Liver (tissue), 9 donors: ENCODE measurements around the gene GRID1. TPM values are rescaled to one million over a fixed set of nuclear protein-coding genes. Genes with fewer than 3 reads are reported as not detected.

Source experiments
- DNase-seq: peaks from one replicate; pipeline ENCODE4 v3.0.0-alpha.2; 2017; ENCODE audit warnings: low spot score
- H3K27ac ChIP-seq, 2 donors: one replicate each; pipeline ENCODE4 v1.7.0; 2013; ENCODE audit warnings: inconsistent platforms in 2 of 2, low read length in 2 of 2, control low read depth in 1 of 2, low read depth in 1 of 2, mild to moderate bottlenecking in 1 of 2
- H3K27me3 ChIP-seq, 4 donors: one replicate each; pipeline versions ENCODE4 v1.6.1 to v1.7.0; 2013; ENCODE audit warnings: low read length in 3 of 4, inconsistent platforms in 1 of 4, mild to moderate bottlenecking in 1 of 4, moderate library complexity in 1 of 4; ENCODE audit not compliant: control insufficient read depth in 4 of 4, insufficient read depth in 4 of 4
- H3K36me3 ChIP-seq, 4 donors: one replicate each; pipeline versions ENCODE4 v1.6.1 to v1.7.0; 2013; ENCODE audit warnings: low read length in 3 of 4, mild to moderate bottlenecking in 3 of 4, low read depth in 1 of 4, moderate library complexity in 1 of 4; ENCODE audit not compliant: control insufficient read depth in 4 of 4, insufficient read depth in 3 of 4
- H3K4me1 ChIP-seq, 4 donors: one replicate each; pipeline versions ENCODE4 v1.6.1 to v1.7.0; 2013; ENCODE audit warnings: low read length in 3 of 4, mild to moderate bottlenecking in 3 of 4, moderate library complexity in 1 of 4; ENCODE audit not compliant: control insufficient read depth in 4 of 4, insufficient read depth in 4 of 4
- H3K4me3 ChIP-seq, 3 donors: one replicate each; pipeline versions ENCODE4 v1.6.1 to v1.7.0; 2013; ENCODE audit warnings: low read length in 3 of 3, control low read depth in 1 of 3, low read depth in 1 of 3, mild to moderate bottlenecking in 1 of 3
- H3K9ac ChIP-seq, 2 donors: one replicate each; pipeline ENCODE4 v1.7.0; 2013; ENCODE audit warnings: low read length in 2 of 2, mild to moderate bottlenecking in 2 of 2, moderate library complexity in 2 of 2, control low read depth in 1 of 2, low read depth in 1 of 2
- H3K9me3 ChIP-seq, 4 donors: one replicate each; pipeline versions ENCODE4 v1.6.1 to v1.7.0; 2013; ENCODE audit warnings: low read length in 3 of 4; ENCODE audit not compliant: control insufficient read depth in 4 of 4
- CTCF ChIP-seq: fragments of 150-350 bp; IDR thresholded peaks from 2 replicates; pipeline ENCODE4 v1.5.1; 2017; ENCODE audit warnings: improper control_type of control experiment, low read depth, low read length; ENCODE audit not compliant: missing input control
- EGR1 ChIP-seq, 2 donors: IDR thresholded peaks; 2 replicates each; pipeline ENCODE4 v1.6.1; 2016 to 2018; ENCODE audit warnings: antibody characterized with exemption in 2 of 2, low read depth in 2 of 2
- FOXA1 ChIP-seq: IDR thresholded peaks from 2 replicates; pipeline ENCODE4 v1.6.1; 2016; ENCODE audit warnings: antibody characterized with exemption
- FOXA2 ChIP-seq: IDR thresholded peaks from 2 replicates; pipeline ENCODE4 v1.6.1; 2016; ENCODE audit warnings: antibody characterized with exemption
- GABPA ChIP-seq, 2 donors: IDR thresholded peaks in 1 of 2; conservative IDR thresholded peaks in 1 of 2; 2 replicates each; pipeline ENCODE4 v1.6.1; 2016; ENCODE audit warnings: antibody characterized with exemption in 2 of 2, mild to moderate bottlenecking in 1 of 2, moderate library complexity in 1 of 2
- HNF4A ChIP-seq, 2 donors: conservative IDR thresholded peaks; 2 replicates each; pipeline ENCODE4 v1.6.1; 2016; ENCODE audit warnings: antibody characterized with exemption in 2 of 2, mild to moderate bottlenecking in 2 of 2
- HNF4G ChIP-seq: IDR thresholded peaks from 2 replicates; pipeline ENCODE4 v1.6.1; 2016; ENCODE audit warnings: antibody characterized with exemption
- JUND ChIP-seq, 2 donors: IDR thresholded peaks; 2 replicates each; pipeline ENCODE4 v1.6.1; 2016; ENCODE audit warnings: antibody characterized with exemption in 2 of 2
- MAX ChIP-seq: IDR thresholded peaks from 2 replicates; pipeline ENCODE4 v1.6.1; 2016; ENCODE audit warnings: antibody characterized with exemption
- NR2F2 ChIP-seq: IDR thresholded peaks from 2 replicates; pipeline ENCODE4 v1.6.1; 2016; ENCODE audit warnings: antibody characterized with exemption
- RAD21 ChIP-seq, 2 donors: IDR thresholded peaks; 2 replicates each; pipeline ENCODE4 v1.6.1; 2016; ENCODE audit warnings: antibody characterized with exemption in 2 of 2, mild to moderate bottlenecking in 2 of 2
- RXRA ChIP-seq, 2 donors: IDR thresholded peaks; 2 replicates each; pipeline ENCODE4 v1.6.1; 2017 to 2018; ENCODE audit warnings: antibody characterized with exemption in 2 of 2, mild to moderate bottlenecking in 1 of 2
- SP1 ChIP-seq: IDR thresholded peaks from 2 replicates; pipeline ENCODE4 v1.6.1; 2018; ENCODE audit warnings: antibody characterized with exemption, mild to moderate bottlenecking
- TAF1 ChIP-seq: conservative IDR thresholded peaks from 2 replicates; pipeline ENCODE4 v1.6.1; 2016; ENCODE audit warnings: antibody characterized with exemption, mild to moderate bottlenecking
- YY1 ChIP-seq: IDR thresholded peaks from 2 replicates; pipeline ENCODE4 v1.6.1; 2016; ENCODE audit warnings: antibody characterized with exemption, mild to moderate bottlenecking
- WGBS: extraction: QIAGEN DNeasy Blood & Tissue Kit; methylation state at CpG from one replicate; pipeline ENCODE4 v1.1.7; 2013; 5-methylcytosine and 5-hydroxymethylcytosine counted together
- polyA plus RNA-seq, 2 donors: library from polyadenylated mRNA; stranded (reverse) in 1 of 2; unstranded in 1 of 2; fragments of 200-250 nt in 1 of 2; fragments of >200 nt in 1 of 2; fragmentation: Nextera tagmentation in 1 of 2; extraction: Ambion mirVana in 1 of 2; gene quantifications; one replicate each; pipeline versions ENCODE4 v1.2.1 to v1.2.3, GENCODE V29; 2013 to 2015
- total RNA-seq, 2 donors: library from RNA; depleted of rRNA; stranded (reverse); fragments of >200 nt; gene quantifications; one replicate each; pipeline ENCODE4 v1.2.3, GENCODE V29; 2014
- TF ChIP-seq, protein P1 (sequence below): IDR thresholded peaks from 2 replicates; pipeline ENCODE4 v1.6.1; 2016; ENCODE audit warnings: antibody characterized with exemption, mild to moderate bottlenecking
- TF ChIP-seq, protein P2 (sequence below): IDR thresholded peaks from 2 replicates; pipeline ENCODE4 v1.6.1; 2016; ENCODE audit warnings: antibody characterized with exemption
- TF ChIP-seq, protein P3 (sequence below): IDR thresholded peaks from 2 replicates; pipeline ENCODE4 v1.6.1; 2016; ENCODE audit warnings: antibody characterized with exemption
- donor health status: healthy.
- donor health status: healthy.
- donor health status: healthy.
- donor health status: healthy.
- donor health status: healthy.

Gene GRID1
- total and polyA plus RNA-seq, 4 donors = 0.09 to 0.17 (median 0.14) TPM; not detected in 1

DNA sequence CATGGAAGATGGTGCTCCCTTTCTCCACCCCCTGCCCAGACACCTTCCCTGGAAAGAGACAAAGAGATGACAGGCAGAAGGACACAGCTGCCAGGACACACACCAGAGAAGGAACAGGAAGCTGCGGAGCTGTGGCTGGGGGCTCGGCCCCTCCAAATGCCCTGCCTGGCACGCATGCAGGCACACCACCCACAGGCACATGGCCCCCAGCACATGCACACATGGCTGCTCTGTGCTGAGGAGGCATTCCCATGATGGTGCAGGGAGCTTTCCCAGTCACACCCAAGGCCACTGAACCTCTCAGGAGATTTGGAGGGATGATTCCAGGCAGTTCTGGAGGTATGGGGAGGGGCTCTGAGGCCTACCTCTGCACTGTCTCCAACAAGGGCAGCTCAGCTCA is 143.3 kb downstream of the GRID1 start (continued):
- TF ChIP-seq, protein P1, sequence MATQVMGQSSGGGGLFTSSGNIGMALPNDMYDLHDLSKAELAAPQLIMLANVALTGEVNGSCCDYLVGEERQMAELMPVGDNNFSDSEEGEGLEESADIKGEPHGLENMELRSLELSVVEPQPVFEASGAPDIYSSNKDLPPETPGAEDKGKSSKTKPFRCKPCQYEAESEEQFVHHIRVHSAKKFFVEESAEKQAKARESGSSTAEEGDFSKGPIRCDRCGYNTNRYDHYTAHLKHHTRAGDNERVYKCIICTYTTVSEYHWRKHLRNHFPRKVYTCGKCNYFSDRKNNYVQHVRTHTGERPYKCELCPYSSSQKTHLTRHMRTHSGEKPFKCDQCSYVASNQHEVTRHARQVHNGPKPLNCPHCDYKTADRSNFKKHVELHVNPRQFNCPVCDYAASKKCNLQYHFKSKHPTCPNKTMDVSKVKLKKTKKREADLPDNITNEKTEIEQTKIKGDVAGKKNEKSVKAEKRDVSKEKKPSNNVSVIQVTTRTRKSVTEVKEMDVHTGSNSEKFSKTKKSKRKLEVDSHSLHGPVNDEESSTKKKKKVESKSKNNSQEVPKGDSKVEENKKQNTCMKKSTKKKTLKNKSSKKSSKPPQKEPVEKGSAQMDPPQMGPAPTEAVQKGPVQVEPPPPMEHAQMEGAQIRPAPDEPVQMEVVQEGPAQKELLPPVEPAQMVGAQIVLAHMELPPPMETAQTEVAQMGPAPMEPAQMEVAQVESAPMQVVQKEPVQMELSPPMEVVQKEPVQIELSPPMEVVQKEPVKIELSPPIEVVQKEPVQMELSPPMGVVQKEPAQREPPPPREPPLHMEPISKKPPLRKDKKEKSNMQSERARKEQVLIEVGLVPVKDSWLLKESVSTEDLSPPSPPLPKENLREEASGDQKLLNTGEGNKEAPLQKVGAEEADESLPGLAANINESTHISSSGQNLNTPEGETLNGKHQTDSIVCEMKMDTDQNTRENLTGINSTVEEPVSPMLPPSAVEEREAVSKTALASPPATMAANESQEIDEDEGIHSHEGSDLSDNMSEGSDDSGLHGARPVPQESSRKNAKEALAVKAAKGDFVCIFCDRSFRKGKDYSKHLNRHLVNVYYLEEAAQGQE = no peak
- TF ChIP-seq HNF4A (conservative IDR thresholded peaks at IDR 0.05) (no peak), EGR1 (IDR thresholded peaks at IDR 0.05; ENCODE audit: low read depth in 2 of 2) (no peak)
- TF ChIP-seq, protein P2, sequence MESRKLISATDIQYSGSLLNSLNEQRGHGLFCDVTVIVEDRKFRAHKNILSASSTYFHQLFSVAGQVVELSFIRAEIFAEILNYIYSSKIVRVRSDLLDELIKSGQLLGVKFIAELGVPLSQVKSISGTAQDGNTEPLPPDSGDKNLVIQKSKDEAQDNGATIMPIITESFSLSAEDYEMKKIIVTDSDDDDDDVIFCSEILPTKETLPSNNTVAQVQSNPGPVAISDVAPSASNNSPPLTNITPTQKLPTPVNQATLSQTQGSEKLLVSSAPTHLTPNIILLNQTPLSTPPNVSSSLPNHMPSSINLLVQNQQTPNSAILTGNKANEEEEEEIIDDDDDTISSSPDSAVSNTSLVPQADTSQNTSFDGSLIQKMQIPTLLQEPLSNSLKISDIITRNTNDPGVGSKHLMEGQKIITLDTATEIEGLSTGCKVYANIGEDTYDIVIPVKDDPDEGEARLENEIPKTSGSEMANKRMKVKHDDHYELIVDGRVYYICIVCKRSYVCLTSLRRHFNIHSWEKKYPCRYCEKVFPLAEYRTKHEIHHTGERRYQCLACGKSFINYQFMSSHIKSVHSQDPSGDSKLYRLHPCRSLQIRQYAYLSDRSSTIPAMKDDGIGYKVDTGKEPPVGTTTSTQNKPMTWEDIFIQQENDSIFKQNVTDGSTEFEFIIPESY = no peak

- Histone ChIP-seq H3K27ac (no peak overlapping the region), H3K36me3 (no peaks in the 10 kb centered on the region), H3K4me3 (no peak overlapping the region), H3K9me3 (no peaks in the 10 kb centered on the region), H3K9ac (no peak overlapping the region), H3K4me1 (no peaks in the 10 kb centered on the region), H3K27me3 (peaks cover 0 to 4% (median 0%) of the 10 kb centered on the region in 4 donors)
- DNase-seq = no peak
- 81% methylated on average over 3 of the region's 3 CpGs for WGBS
- no peak for TF ChIP-seq CTCF
- TF ChIP-seq TAF1 = no peak
- TF ChIP-seq MAX = no peak
- TF ChIP-seq FOXA2 = no peak
- TF ChIP-seq, protein P1 = no peak
- no peak for TF ChIP-seq FOXA1
- TF ChIP-seq NR2F2 = no peak
- no peak for TF ChIP-seq HNF4G
- no peak for TF ChIP-seq GABPA (IDR thresholded peaks at IDR 0.05 in 1 of 2, conservative IDR thresholded peaks at IDR 0.05 in 1 of 2)
- no peak for TF ChIP-seq SP1
- TF ChIP-seq, protein P3, sequence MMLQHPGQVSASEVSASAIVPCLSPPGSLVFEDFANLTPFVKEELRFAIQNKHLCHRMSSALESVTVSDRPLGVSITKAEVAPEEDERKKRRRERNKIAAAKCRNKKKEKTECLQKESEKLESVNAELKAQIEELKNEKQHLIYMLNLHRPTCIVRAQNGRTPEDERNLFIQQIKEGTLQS = no peak
- TF ChIP-seq, protein P2 = no peak
- no peak for TF ChIP-seq YY1
- no peak for TF ChIP-seq RXRA (IDR thresholded peaks at IDR 0.05)
- TF ChIP-seq HNF4A (conservative IDR thresholded peaks at IDR 0.05) = no peak
- TF ChIP-seq EGR1 (IDR thresholded peaks at IDR 0.05; ENCODE audit: low read depth in 2 of 2) = no peak
- no peak for TF ChIP-seq RAD21 (IDR thresholded peaks at IDR 0.05)
- no peak for TF ChIP-seq JUND (IDR thresholded peaks at IDR 0.05)
These were observed 143.9 kb downstream of the GRID1 start for GRCh38 chr10:86222687-86223086.
